IMR-90 (cell line): Measurements from ENCODE around the gene TBC1D8. TPM values are rescaled to one million over a fixed set of nuclear protein-coding genes. Genes with fewer than 3 reads are reported as not detected.

Experiments
- ATAC-seq: fragments of 200-7000 bp; cut with Tn5 transposase; 2 replicates; pipeline ENCODE4 v1.9.1; 2020; ENCODE audit warnings: low read depth, mild to moderate bottlenecking, moderate library complexity
- BruUV-seq: library from RNA; stranded (reverse); fragments of 400-500 nt; replicated peaks from 2 replicates; lab custom pipeline; 2021; lab: Mats Ljungman, UMichigan
- CTCF ChIA-PET: fragments of 300-600 bp; formaldehyde crosslinking; extraction: SDS; loops from one replicate; lab custom pipeline; 2021; ENCODE audit warnings: antibody characterized with exemption; lab: Yijun Ruan, JAX
- POLR2A ChIA-PET: fragments of 300-600 bp; sonication (Branson Sonifier 250); formaldehyde crosslinking; loops from one replicate; lab custom pipeline; 2022; ENCODE audit warnings: antibody characterized with exemption; ENCODE audit not compliant: unreplicated experiment; lab: Charles Lee
- DNase-seq: peaks from one replicate; pipeline ENCODE4 v3.0.0; 2013
- H2AFZ ChIP-seq: replicated peaks from 2 replicates; pipeline ENCODE3; 2013; ENCODE audit warnings: low read length, mild to moderate bottlenecking; ENCODE audit not compliant: poor library complexity
- H2AK5ac ChIP-seq: 2 replicates; pipeline ENCODE4 v1.6.1; 2013; ENCODE audit warnings: low read depth, low read length, inconsistent platforms
- H2AK9ac ChIP-seq: replicated peaks from 2 replicates; pipeline ENCODE3; 2013; ENCODE audit warnings: mild to moderate bottlenecking, low read depth, low read length, moderate library complexity; ENCODE audit not compliant: poor library complexity
- H2BK120ac ChIP-seq: 2 replicates; pipeline ENCODE4 v1.6.1; 2013; ENCODE audit warnings: low read depth, low read length, inconsistent platforms
- H2BK15ac ChIP-seq: 3 replicates; pipeline ENCODE4 v1.6.1; 2013; ENCODE audit warnings: low read depth, low read length, inconsistent platforms
- H2BK20ac ChIP-seq: 2 replicates; pipeline ENCODE4 v1.6.1; 2013; ENCODE audit warnings: low read depth, mild to moderate bottlenecking, inconsistent platforms, low read length, moderate library complexity
- H2BK5ac ChIP-seq: 2 replicates; pipeline ENCODE4 v1.6.1; 2013; ENCODE audit warnings: mild to moderate bottlenecking, low read depth, low read length, inconsistent platforms; ENCODE audit not compliant: poor library complexity, severe bottlenecking
- H3K14ac ChIP-seq: replicated peaks from 2 replicates; pipeline ENCODE4 v1.6.1; 2013; ENCODE audit warnings: low read depth, low read length, inconsistent platforms
- H3K18ac ChIP-seq: 2 replicates; pipeline ENCODE4 v1.6.1; 2013; ENCODE audit warnings: low read depth, low read length, control low read depth
- H3K23ac ChIP-seq: 2 replicates; pipeline ENCODE4 v1.6.1; 2013; ENCODE audit warnings: low read depth, low read length, inconsistent platforms
- H3K27ac ChIP-seq: 2 replicates; pipeline ENCODE4 v1.5.1; 2013; ENCODE audit warnings: mild to moderate bottlenecking, control low read depth, low read length; ENCODE audit not compliant: insufficient read depth
- H3K27me3 ChIP-seq: 2 replicates; pipeline ENCODE4 v1.6.1; 2013; ENCODE audit warnings: low read length; ENCODE audit not compliant: control insufficient read depth, insufficient read depth
- H3K36me3 ChIP-seq: 2 replicates; pipeline ENCODE4 v1.6.1; 2013; ENCODE audit warnings: low read length, mixed read lengths; ENCODE audit not compliant: control insufficient read depth, insufficient read depth
- H3K4ac ChIP-seq: 2 replicates; pipeline ENCODE4 v1.6.1; 2013; ENCODE audit warnings: low read depth, low read length, inconsistent platforms
- H3K4me1 ChIP-seq: 2 replicates; pipeline ENCODE4 v1.6.1; 2013; ENCODE audit warnings: low read length, mixed read lengths; ENCODE audit not compliant: control insufficient read depth, insufficient read depth
- H3K4me2 ChIP-seq: 2 replicates; pipeline ENCODE4 v1.6.1; 2013; ENCODE audit warnings: low read depth, mild to moderate bottlenecking, control low read depth, low read length, moderate library complexity
- H3K4me3 ChIP-seq: 2 replicates; pipeline ENCODE4 v1.5.1; 2013; ENCODE audit warnings: low read depth, mild to moderate bottlenecking, control low read depth, low read length, moderate library complexity; ENCODE audit not compliant: insufficient read depth
- H3K56ac ChIP-seq: 2 replicates; pipeline ENCODE4 v1.6.1; 2013; ENCODE audit warnings: low read length, inconsistent platforms; ENCODE audit not compliant: insufficient read depth; ENCODE audit errors: extremely low read depth
- H3K79me1 ChIP-seq, 2 experiments: 2 replicates each; pipeline ENCODE4 v1.6.1; 2013; ENCODE audit warnings: low read length in 2 of 2, inconsistent platforms in 1 of 2, low read depth in 1 of 2
- H3K9ac ChIP-seq: 2 replicates; pipeline ENCODE4 v1.6.1; 2013; ENCODE audit warnings: low read depth, low read length, control low read depth
- H3K9me1 ChIP-seq: 2 replicates; pipeline ENCODE4 v1.6.1; 2013; ENCODE audit warnings: low read length, inconsistent platforms; ENCODE audit not compliant: insufficient read depth
- H3K9me3 ChIP-seq: 2 replicates; pipeline ENCODE4 v1.6.1; 2013; ENCODE audit warnings: low read length; ENCODE audit not compliant: control insufficient read depth, insufficient read depth
- H4K20me1 ChIP-seq: 2 replicates; pipeline ENCODE4 v1.6.1; 2013; ENCODE audit warnings: low read length, inconsistent platforms; ENCODE audit not compliant: insufficient read depth
- H4K5ac ChIP-seq: 2 replicates; pipeline ENCODE4 v1.6.1; 2013; ENCODE audit warnings: mild to moderate bottlenecking, low read depth, low read length, control low read depth
- H4K8ac ChIP-seq, 2 experiments: 2 replicates each; pipeline ENCODE4 v1.6.1; 2013; ENCODE audit warnings: low read depth in 2 of 2, low read length in 2 of 2, control low read depth in 1 of 2, inconsistent platforms in 1 of 2
- H4K91ac ChIP-seq: 2 replicates; pipeline ENCODE4 v1.6.1; 2013; ENCODE audit warnings: low read depth, low read length, inconsistent platforms; ENCODE audit not compliant: insufficient read depth
- BHLHE40 ChIP-seq: fragments of 150-350 bp; IDR thresholded peaks from 2 replicates; pipeline ENCODE4 v1.6.1; 2016; ENCODE audit warnings: mild to moderate bottlenecking, low read depth, low read length
- CEBPB ChIP-seq: IDR thresholded peaks from 2 replicates; pipeline ENCODE4 v1.6.1; 2012; ENCODE audit warnings: low read depth, low read length, improper control_type of control experiment
- CHD1 ChIP-seq: IDR thresholded peaks from 2 replicates; pipeline ENCODE4 v1.6.1; 2012; ENCODE audit warnings: low read depth, low read length, improper control_type of control experiment
- FOS ChIP-seq: fragments of 150-350 bp; IDR thresholded peaks from 2 replicates; pipeline ENCODE4 v1.6.1; 2016; ENCODE audit warnings: low read depth, low read length
- MAFK ChIP-seq: IDR thresholded peaks from 2 replicates; pipeline ENCODE4 v1.6.1; 2012; ENCODE audit warnings: low read depth, low read length, improper control_type of control experiment
- MAZ ChIP-seq: IDR thresholded peaks from 2 replicates; pipeline ENCODE4 v1.6.1; 2012; ENCODE audit warnings: low read depth, mild to moderate bottlenecking, low read length, improper control_type of control experiment, moderate library complexity, borderline replicate concordance
- MXI1 ChIP-seq: IDR thresholded peaks from 2 replicates; pipeline ENCODE4 v1.6.1; 2012; ENCODE audit warnings: low read depth, mild to moderate bottlenecking, low read length, moderate library complexity, borderline replicate concordance
- NFE2L2 ChIP-seq: fragments of 150-350 bp; IDR thresholded peaks from 2 replicates; pipeline ENCODE4 v1.6.1; 2016; ENCODE audit warnings: low read depth, mild to moderate bottlenecking, low read length
- POLR2A ChIP-seq: IDR thresholded peaks from 2 replicates; pipeline ENCODE4 v1.6.1; 2012; ENCODE audit warnings: mild to moderate bottlenecking, low read depth, low read length
- RAD21 ChIP-seq: IDR thresholded peaks from 2 replicates; pipeline ENCODE4 v1.6.1; 2012; ENCODE audit warnings: low read length, improper control_type of control experiment
- RCOR1 ChIP-seq: IDR thresholded peaks from 2 replicates; pipeline ENCODE4 v1.6.1; 2012; ENCODE audit warnings: mild to moderate bottlenecking, low read length, improper control_type of control experiment; ENCODE audit not compliant: insufficient replicate concordance
- RFX5 ChIP-seq: IDR thresholded peaks from 2 replicates; pipeline ENCODE4 v1.8.0; 2012; ENCODE audit warnings: low read depth, mild to moderate bottlenecking, low read length, moderate library complexity
- SMC3 ChIP-seq: fragments of 150-350 bp; IDR thresholded peaks from 2 replicates; pipeline ENCODE4 v1.6.1; 2016; ENCODE audit warnings: low read depth, mild to moderate bottlenecking, antibody characterized with exemption, low read length, moderate library complexity
- WGBS, 2 experiments: methylation state at CpG; one replicate each; pipeline versions ENCODE4 v1.1.5 to v1.1.7; 2013; ENCODE audit warnings: missing lambda C conversion rate in 2 of 2; ENCODE audit not compliant: insufficient read length in 1 of 2; ENCODE audit errors: extremely low coverage in 2 of 2; 5-methylcytosine and 5-hydroxymethylcytosine counted together
- dilution Hi-C: fragments of 300-500 bp; cut with HindIII; formaldehyde crosslinking; loops from one replicate; pipeline ENCODE4 v1.14.3; 2018; ENCODE audit warnings: low sequenced_read_pairs; ENCODE audit not compliant: unreplicated experiment
- in situ Hi-C: fragments of 300-500 bp; cut with MboI; formaldehyde crosslinking; loops from 3 replicates; pipeline ENCODE4 v1.14.3; 2019; ENCODE audit warnings: low sequenced_read_pairs, inconsistent platforms, mixed read lengths
- intact Hi-C: fragments of 100-400 bp; cut with micrococcal nuclease; formaldehyde crosslinking; loops from 2 replicates; pipeline ENCODE4 v1.10.0; 2022
- polyA plus RNA-seq, 3 experiments: library from polyadenylated mRNA; depleted of rRNA; stranded (reverse); fragments of >200 nt; gene quantifications; 2 replicates each; pipeline ENCODE4 v1.2.3, GENCODE V29; 2012; ENCODE audit warnings: low replicate concordance in 1 of 3
- total RNA-seq: library from RNA; depleted of rRNA; stranded (reverse); fragments of >200 nt; gene quantifications from 2 replicates; pipeline ENCODE4 v1.2.3, GENCODE V29; 2012
- TF ChIP-seq, protein P1 (sequence below): conservative IDR thresholded peaks from 2 replicates; pipeline ENCODE4 v1.5.1; 2012; ENCODE audit warnings: mild to moderate bottlenecking, low read depth, low read length, improper control_type of control experiment
- TF ChIP-seq, protein P2 (sequence below): fragments of 150-350 bp; IDR thresholded peaks from 2 replicates; pipeline ENCODE4 v1.6.1; 2017; ENCODE audit warnings: mild to moderate bottlenecking, antibody characterized with exemption, low read length, low read depth
- TF ChIP-seq, protein P3 (sequence below): fragments of 150-350 bp; IDR thresholded peaks from 2 replicates; pipeline ENCODE4 v1.6.1; 2016; ENCODE audit warnings: low read depth, mild to moderate bottlenecking, low read length, moderate library complexity, borderline replicate concordance

The TBC1D8 gene
- total and polyA plus RNA-seq, 2 of the 4 experiments (the other 2 are of a cell fraction), result 1.3 to 1.5 TPM

DNA sequence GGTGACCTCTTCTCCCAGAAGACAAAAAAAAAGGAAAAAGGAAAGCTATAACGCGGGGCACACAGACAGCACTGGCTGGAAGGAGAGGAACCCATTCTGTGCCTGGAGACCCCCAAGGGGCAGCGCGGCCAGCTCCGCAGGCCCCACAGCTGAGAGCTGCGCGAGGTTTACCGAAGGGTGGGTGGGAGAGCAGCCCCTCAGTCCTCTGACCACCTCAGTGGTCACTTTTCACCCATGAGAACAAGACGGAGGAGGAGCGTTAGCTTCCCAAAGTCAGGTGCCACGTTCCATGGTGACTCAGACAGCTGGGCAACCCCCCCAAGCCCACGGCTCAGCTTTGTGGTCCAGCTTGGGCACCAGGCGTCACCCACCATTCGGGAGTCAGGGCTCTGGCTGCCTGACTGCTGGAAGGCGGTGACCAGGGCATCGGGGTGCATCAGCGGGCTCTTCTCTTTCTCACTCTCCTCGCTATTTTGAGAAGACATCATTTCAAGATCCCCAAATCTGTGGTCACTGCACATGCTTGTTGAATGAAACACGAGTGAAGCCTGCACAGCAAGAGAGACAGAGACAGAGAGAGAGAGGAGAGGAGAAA, 113.9 kb downstream of the TBC1D8 start:
- POLR2A ChIA-PET, result no interaction called here
- in situ Hi-C loops, result loop anchor here (5.0 kb wide), 1 partner anchor 170 kb away; no protein-coding TSS in a partner anchor

More for the DNA sequence above, 113.9 kb downstream of the TBC1D8 start:
- H3K4ac ChIP-seq, result no peak overlapping the region
- H3K4me2 ChIP-seq, result no peak overlapping the region
- dilution Hi-C loops (no loop called here), intact Hi-C loops (loop anchor here (2.0 kb wide), 1 partner anchor 152 kb away; no protein-coding TSS in a partner anchor)
- no peak overlapping the region for H3K14ac ChIP-seq
- no peak for DNase-seq
- no peak overlapping the region for H3K56ac ChIP-seq
- H2AK9ac ChIP-seq, result no peak overlapping the region
- 72% methylated on average over 4 of the region's 19 CpGs; no CpG with 5 or more reads in 1 of the 2 experiments for WGBS, 2 experiments
- CTCF ChIA-PET, result interaction anchor here (1.0 to 3.6 kb wide), 7 partner anchors 8 to 180 kb away, joined by 3 to 19 read pairs (median 5); partner anchors contain the start of gene TBC1D8
- no peak overlapping the region for H4K5ac ChIP-seq
- no peak overlapping the region for H2BK120ac ChIP-seq
- H3K18ac ChIP-seq, result no peak overlapping the region
- no peaks in the 10 kb centered on the region for H3K9me3 ChIP-seq
- H4K8ac ChIP-seq, result no peak overlapping the region
- no peak overlapping the region for H2BK20ac ChIP-seq
- no peak overlapping the region for H2BK15ac ChIP-seq
- TF ChIP-seq MAZ (no peak), RFX5 (no peak), POLR2A (no peak), FOS (no peak), RAD21 (no peak), SMC3 (no peak), CEBPB (no peak), MXI1 (no peak), RCOR1 (no peak), MAFK (no peak), CHD1 (no peak), BHLHE40 (no peak), NFE2L2 (no peak)
- TF ChIP-seq, protein P1, sequence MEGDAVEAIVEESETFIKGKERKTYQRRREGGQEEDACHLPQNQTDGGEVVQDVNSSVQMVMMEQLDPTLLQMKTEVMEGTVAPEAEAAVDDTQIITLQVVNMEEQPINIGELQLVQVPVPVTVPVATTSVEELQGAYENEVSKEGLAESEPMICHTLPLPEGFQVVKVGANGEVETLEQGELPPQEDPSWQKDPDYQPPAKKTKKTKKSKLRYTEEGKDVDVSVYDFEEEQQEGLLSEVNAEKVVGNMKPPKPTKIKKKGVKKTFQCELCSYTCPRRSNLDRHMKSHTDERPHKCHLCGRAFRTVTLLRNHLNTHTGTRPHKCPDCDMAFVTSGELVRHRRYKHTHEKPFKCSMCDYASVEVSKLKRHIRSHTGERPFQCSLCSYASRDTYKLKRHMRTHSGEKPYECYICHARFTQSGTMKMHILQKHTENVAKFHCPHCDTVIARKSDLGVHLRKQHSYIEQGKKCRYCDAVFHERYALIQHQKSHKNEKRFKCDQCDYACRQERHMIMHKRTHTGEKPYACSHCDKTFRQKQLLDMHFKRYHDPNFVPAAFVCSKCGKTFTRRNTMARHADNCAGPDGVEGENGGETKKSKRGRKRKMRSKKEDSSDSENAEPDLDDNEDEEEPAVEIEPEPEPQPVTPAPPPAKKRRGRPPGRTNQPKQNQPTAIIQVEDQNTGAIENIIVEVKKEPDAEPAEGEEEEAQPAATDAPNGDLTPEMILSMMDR, result no peak
- TF ChIP-seq, protein P2, sequence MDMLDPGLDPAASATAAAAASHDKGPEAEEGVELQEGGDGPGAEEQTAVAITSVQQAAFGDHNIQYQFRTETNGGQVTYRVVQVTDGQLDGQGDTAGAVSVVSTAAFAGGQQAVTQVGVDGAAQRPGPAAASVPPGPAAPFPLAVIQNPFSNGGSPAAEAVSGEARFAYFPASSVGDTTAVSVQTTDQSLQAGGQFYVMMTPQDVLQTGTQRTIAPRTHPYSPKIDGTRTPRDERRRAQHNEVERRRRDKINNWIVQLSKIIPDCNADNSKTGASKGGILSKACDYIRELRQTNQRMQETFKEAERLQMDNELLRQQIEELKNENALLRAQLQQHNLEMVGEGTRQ, result no peak
- TF ChIP-seq, protein P3, sequence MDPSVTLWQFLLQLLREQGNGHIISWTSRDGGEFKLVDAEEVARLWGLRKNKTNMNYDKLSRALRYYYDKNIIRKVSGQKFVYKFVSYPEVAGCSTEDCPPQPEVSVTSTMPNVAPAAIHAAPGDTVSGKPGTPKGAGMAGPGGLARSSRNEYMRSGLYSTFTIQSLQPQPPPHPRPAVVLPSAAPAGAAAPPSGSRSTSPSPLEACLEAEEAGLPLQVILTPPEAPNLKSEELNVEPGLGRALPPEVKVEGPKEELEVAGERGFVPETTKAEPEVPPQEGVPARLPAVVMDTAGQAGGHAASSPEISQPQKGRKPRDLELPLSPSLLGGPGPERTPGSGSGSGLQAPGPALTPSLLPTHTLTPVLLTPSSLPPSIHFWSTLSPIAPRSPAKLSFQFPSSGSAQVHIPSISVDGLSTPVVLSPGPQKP, result no peak
- no peak overlapping the region for H2AFZ ChIP-seq
- H4K20me1 ChIP-seq, result no peaks in the 10 kb centered on the region
- no peaks in the 10 kb centered on the region for H3K79me1 ChIP-seq
- H2BK5ac ChIP-seq, result no peak overlapping the region
- no peak overlapping the region for H4K91ac ChIP-seq
- H3K36me3 ChIP-seq, result peaks cover 3% of the 10 kb centered on the region; the same call in 1 of the 2 replicates
- H3K9me1 ChIP-seq, result peaks cover 7% of the 10 kb centered on the region
- no peak overlapping the region for H3K9ac ChIP-seq
- no peak for ATAC-seq
- no TSS peak for BruUV-seq
- H3K4me1 ChIP-seq, result no peaks in the 10 kb centered on the region
- no peak overlapping the region for H3K27ac ChIP-seq
- H2AK5ac ChIP-seq, result no peak overlapping the region; the same call in 1 of the 2 replicates
- no peaks in the 10 kb centered on the region for H3K27me3 ChIP-seq
- no peak overlapping the region for H3K4me3 ChIP-seq
- no peak overlapping the region for H3K23ac ChIP-seq
